Measurements from ENCODE around the gene UBR4. TPM values are rescaled to one million over a fixed set of nuclear protein-coding genes. Genes with fewer than 3 reads are reported as not detected.

Gene UBR4
- total and polyA plus RNA-seq, 2 experiments from 2014 or later: 111 to 230 TPM

GRCh38 chr1:19038096-19038495 lies 172.0 kb downstream of the UBR4 start:
- Histone ChIP-seq H3K4me1 (ENCODE audit: insufficient read depth) (no peaks in the 10 kb centered on the region), H3K36me3 (ENCODE audit: insufficient read depth) (no peaks in the 10 kb centered on the region), H3K9me2 (ENCODE audit: insufficient read depth) (no peaks in the 10 kb centered on the region), H3K4me3 (no peak overlapping the region), H3K27me3 (ENCODE audit: insufficient read depth) (no peaks in the 10 kb centered on the region), H3K27ac (ENCODE audit: low read depth) (no peak overlapping the region), H3K4me2 (no peak overlapping the region), H4K20me1 (replicated peaks; ENCODE audit: insufficient read depth) (no peaks in the 10 kb centered on the region), H3F3A (replicated peaks; ENCODE audit: low read depth) (no peaks in the 10 kb centered on the region), H2AFZ (no peak overlapping the region), H3K79me2 (replicated peaks; ENCODE audit: insufficient read depth) (no peaks in the 10 kb centered on the region)
- Mint-ChIP-seq H3K4me3 (no peak overlapping the region), H3K27ac (no peak overlapping the region), H3K27me3 (ENCODE audit: insufficient read depth, low read depth, poor library complexity) (peaks cover 6% of the 10 kb centered on the region), H3K9me3 (no peaks in the 10 kb centered on the region), H3K36me3 (ENCODE audit: low read depth) (no peaks in the 10 kb centered on the region), H3K4me1 (peaks cover 6% of the 10 kb centered on the region; the same call in 2 of the 3 replicates)
- TF ChIP-seq CTCF (conservative IDR thresholded peaks at IDR 0.05; ENCODE audit: low read depth in 2 of 2): no peak
- no peak for TF ChIP-seq ETS1 (IDR thresholded peaks at IDR 0.05)
- TF ChIP-seq EZH2phosphoT487 (IDR thresholded peaks at IDR 0.05; ENCODE audit: unreplicated experiment): no peak
- no peak for TF ChIP-seq ZNF462 (CRISPR knock-in tag; IDR thresholded peaks at IDR 0.05)
- TF ChIP-seq JUNB (IDR thresholded peaks at IDR 0.05; ENCODE audit: unreplicated experiment): no peak
- TF ChIP-seq ZNF114 (CRISPR knock-in tag; IDR thresholded peaks at IDR 0.05): no peak
- no peak for TF ChIP-seq ZNF331 (CRISPR knock-in tag; IDR thresholded peaks at IDR 0.05; ENCODE audit: low read depth)
- no peak for TF ChIP-seq NANOG (IDR thresholded peaks at IDR 0.05; ENCODE audit: borderline replicate concordance)
- no peak for TF ChIP-seq STAT1 (IDR thresholded peaks at IDR 0.05; ENCODE audit: unreplicated experiment)
- no peak for TF ChIP-seq EZH2 (IDR thresholded peaks at IDR 0.05; ENCODE audit: low read depth, unreplicated experiment)
- TF ChIP-seq POLR2AphosphoS5 (IDR thresholded peaks at IDR 0.05; ENCODE audit: low read depth): no peak
- no peak for TF ChIP-seq CREB1 (CRISPR knock-in tag; IDR thresholded peaks at IDR 0.05; ENCODE audit: low read depth)
- no peak for TF ChIP-seq REST (IDR thresholded peaks at IDR 0.05; ENCODE audit: unreplicated experiment)
- no peak for DNase-seq (ENCODE audit: low spot score)
- ATAC-seq: no peak

Data from GM23338 (cell line).